ENCODE measurements around the gene NIN. TPM values are rescaled to one million over a fixed set of nuclear protein-coding genes. Genes with fewer than 3 reads are reported as not detected.
A peak's percentile ranks its signal among the peaks of the same experiment; 100 is the strongest.

The NIN gene
- total and polyA plus RNA-seq, 2 of the 4 experiments (the other 2 are of a cell fraction): 15.2 to 98.4 TPM

DNA sequence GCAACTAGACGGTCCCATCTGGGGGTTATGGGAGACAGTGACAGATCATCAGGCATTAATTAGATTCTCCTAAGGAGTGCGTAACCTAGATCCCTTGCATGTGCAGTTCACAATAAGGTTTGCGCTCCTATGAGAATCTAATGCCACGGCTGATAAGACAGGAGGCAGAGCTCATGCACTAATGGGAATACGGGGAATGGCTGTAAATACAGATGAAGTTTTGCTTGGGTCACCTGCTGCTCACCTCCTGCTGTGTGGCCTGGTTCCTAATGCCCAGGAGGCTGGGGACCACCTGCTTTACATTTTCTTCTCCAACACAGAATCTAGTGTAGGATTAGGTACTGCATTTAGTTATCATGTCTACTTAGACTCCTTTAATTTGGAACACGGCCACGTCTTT, 113.2 kb downstream of the NIN start:
- H3K9me3 ChIP-seq (ENCODE audit: control insufficient read depth, insufficient read depth, low read length): no peaks in the 10 kb centered on the region
- H3K27me3 ChIP-seq (ENCODE audit: control insufficient read depth, insufficient read depth, low read length): no peaks in the 10 kb centered on the region
- no peak overlapping the region for H2BK5ac ChIP-seq (ENCODE audit: low read depth, low read length, poor library complexity, severe bottlenecking)
- peak overlapping the region; percentile 42 for H4K5ac ChIP-seq (ENCODE audit: low read depth, low read length)
- H3K4ac ChIP-seq (ENCODE audit: low read depth, low read length): no peak overlapping the region; the same call in 1 of the 2 replicates
- 100% methylated on average over 3 of the region's 7 CpGs; no CpG with 5 or more reads in 1 of the 2 experiments for WGBS, 2 experiments (ENCODE audit: extremely low coverage in 2 of 2, insufficient read length in 1 of 2)
- no peak overlapping the region for H2BK20ac ChIP-seq (ENCODE audit: low read depth, low read length)
- dilution Hi-C loops (cut with HindIII; ENCODE audit: low sequenced_read_pairs, unreplicated experiment) (no loop called here), intact Hi-C loops (cut with micrococcal nuclease) (no loop called here), in situ Hi-C loops (cut with MboI; ENCODE audit: low sequenced_read_pairs) (no loop called here)
- ChIA-PET POLR2A (ENCODE audit: unreplicated experiment) (no interaction called here), CTCF (interaction anchor here (0.6 kb wide), 1 partner anchor 60 kb away, joined by 4 read pairs; no protein-coding TSS in a partner anchor)
- H3K79me1 ChIP-seq (ENCODE audit: low read depth in 1 of 2, low read length in 2 of 2): 0 out of 4 replicates have a peak, but pooled peaks cover 0 to 9% of the 10 kb centered on the region in 2 experiments
- no peak overlapping the region for H2AK9ac ChIP-seq (replicated peaks; ENCODE audit: low read depth, low read length, poor library complexity)
- no peak for ATAC-seq (ENCODE audit: low read depth)
- no peaks in the 10 kb centered on the region for H3K36me3 ChIP-seq (ENCODE audit: control insufficient read depth, insufficient read depth, low read length)
- H3K18ac ChIP-seq (ENCODE audit: low read depth, low read length): no peak overlapping the region; the same call in 1 of the 2 replicates
- H3K23ac ChIP-seq (ENCODE audit: low read depth, low read length): no peak overlapping the region
- H3K4me1 ChIP-seq (ENCODE audit: control insufficient read depth, insufficient read depth, low read length): peaks cover 9% of the 10 kb centered on the region
- H4K91ac ChIP-seq (ENCODE audit: insufficient read depth, low read depth, low read length): no peak overlapping the region
- TF ChIP-seq FOS (IDR thresholded peaks at IDR 0.05; ENCODE audit: low read depth, low read length): no peak
- TF ChIP-seq CEBPB (IDR thresholded peaks at IDR 0.05; ENCODE audit: low read depth, low read length): no peak
- TF ChIP-seq MAFK (IDR thresholded peaks at IDR 0.05; ENCODE audit: low read depth, low read length): no peak
- no peak for TF ChIP-seq MXI1 (IDR thresholded peaks at IDR 0.05; ENCODE audit: borderline replicate concordance, low read depth, low read length)
- no peak for TF ChIP-seq MAZ (IDR thresholded peaks at IDR 0.05; ENCODE audit: borderline replicate concordance, low read depth, low read length)
- no peak for TF ChIP-seq BHLHE40 (IDR thresholded peaks at IDR 0.05; ENCODE audit: low read depth, low read length)
- no peak for TF ChIP-seq RFX5 (IDR thresholded peaks at IDR 0.05; ENCODE audit: low read depth, low read length)
- TF ChIP-seq, protein P1, sequence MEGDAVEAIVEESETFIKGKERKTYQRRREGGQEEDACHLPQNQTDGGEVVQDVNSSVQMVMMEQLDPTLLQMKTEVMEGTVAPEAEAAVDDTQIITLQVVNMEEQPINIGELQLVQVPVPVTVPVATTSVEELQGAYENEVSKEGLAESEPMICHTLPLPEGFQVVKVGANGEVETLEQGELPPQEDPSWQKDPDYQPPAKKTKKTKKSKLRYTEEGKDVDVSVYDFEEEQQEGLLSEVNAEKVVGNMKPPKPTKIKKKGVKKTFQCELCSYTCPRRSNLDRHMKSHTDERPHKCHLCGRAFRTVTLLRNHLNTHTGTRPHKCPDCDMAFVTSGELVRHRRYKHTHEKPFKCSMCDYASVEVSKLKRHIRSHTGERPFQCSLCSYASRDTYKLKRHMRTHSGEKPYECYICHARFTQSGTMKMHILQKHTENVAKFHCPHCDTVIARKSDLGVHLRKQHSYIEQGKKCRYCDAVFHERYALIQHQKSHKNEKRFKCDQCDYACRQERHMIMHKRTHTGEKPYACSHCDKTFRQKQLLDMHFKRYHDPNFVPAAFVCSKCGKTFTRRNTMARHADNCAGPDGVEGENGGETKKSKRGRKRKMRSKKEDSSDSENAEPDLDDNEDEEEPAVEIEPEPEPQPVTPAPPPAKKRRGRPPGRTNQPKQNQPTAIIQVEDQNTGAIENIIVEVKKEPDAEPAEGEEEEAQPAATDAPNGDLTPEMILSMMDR (conservative IDR thresholded peaks at IDR 0.05; ENCODE audit: low read depth, low read length): no peak
- TF ChIP-seq RCOR1 (IDR thresholded peaks at IDR 0.05; ENCODE audit: insufficient replicate concordance, low read length): no peak
- no peak for TF ChIP-seq NFE2L2 (IDR thresholded peaks at IDR 0.05; ENCODE audit: low read depth, low read length)
- TF ChIP-seq, protein P2, sequence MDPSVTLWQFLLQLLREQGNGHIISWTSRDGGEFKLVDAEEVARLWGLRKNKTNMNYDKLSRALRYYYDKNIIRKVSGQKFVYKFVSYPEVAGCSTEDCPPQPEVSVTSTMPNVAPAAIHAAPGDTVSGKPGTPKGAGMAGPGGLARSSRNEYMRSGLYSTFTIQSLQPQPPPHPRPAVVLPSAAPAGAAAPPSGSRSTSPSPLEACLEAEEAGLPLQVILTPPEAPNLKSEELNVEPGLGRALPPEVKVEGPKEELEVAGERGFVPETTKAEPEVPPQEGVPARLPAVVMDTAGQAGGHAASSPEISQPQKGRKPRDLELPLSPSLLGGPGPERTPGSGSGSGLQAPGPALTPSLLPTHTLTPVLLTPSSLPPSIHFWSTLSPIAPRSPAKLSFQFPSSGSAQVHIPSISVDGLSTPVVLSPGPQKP (IDR thresholded peaks at IDR 0.05; ENCODE audit: borderline replicate concordance, low read depth, low read length): no peak
- TF ChIP-seq SMC3 (IDR thresholded peaks at IDR 0.05; ENCODE audit: low read depth, low read length): no peak
- TF ChIP-seq RAD21 (IDR thresholded peaks at IDR 0.05; ENCODE audit: low read length): no peak
- TF ChIP-seq, protein P3, sequence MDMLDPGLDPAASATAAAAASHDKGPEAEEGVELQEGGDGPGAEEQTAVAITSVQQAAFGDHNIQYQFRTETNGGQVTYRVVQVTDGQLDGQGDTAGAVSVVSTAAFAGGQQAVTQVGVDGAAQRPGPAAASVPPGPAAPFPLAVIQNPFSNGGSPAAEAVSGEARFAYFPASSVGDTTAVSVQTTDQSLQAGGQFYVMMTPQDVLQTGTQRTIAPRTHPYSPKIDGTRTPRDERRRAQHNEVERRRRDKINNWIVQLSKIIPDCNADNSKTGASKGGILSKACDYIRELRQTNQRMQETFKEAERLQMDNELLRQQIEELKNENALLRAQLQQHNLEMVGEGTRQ (IDR thresholded peaks at IDR 0.05; ENCODE audit: low read depth, low read length): no peak
- no peak for TF ChIP-seq POLR2A (IDR thresholded peaks at IDR 0.05; ENCODE audit: low read depth, low read length)
- TF ChIP-seq CHD1 (IDR thresholded peaks at IDR 0.05; ENCODE audit: low read depth, low read length): no peak
- no peak overlapping the region for H3K4me3 ChIP-seq (ENCODE audit: insufficient read depth, low read depth, low read length)
- H2AFZ ChIP-seq (replicated peaks; ENCODE audit: low read length, poor library complexity): no peak overlapping the region
- no peak overlapping the region for H2AK5ac ChIP-seq (ENCODE audit: low read depth, low read length)
- BruUV-seq (replicated peaks): no TSS peak
- H2BK15ac ChIP-seq (ENCODE audit: low read depth, low read length): no peak overlapping the region
- H4K8ac ChIP-seq (ENCODE audit: low read depth in 2 of 2, low read length in 2 of 2): no peak overlapping the region
- H2BK120ac ChIP-seq (ENCODE audit: low read depth, low read length): no peak overlapping the region
- no peak for DNase-seq
- no peak overlapping the region for H3K4me2 ChIP-seq (ENCODE audit: low read depth, low read length)
- no peak overlapping the region for H3K9ac ChIP-seq (ENCODE audit: low read depth, low read length)
- H3K9me1 ChIP-seq (ENCODE audit: insufficient read depth, low read length): no peaks in the 10 kb centered on the region; the same call in 1 of the 2 replicates
- H4K20me1 ChIP-seq (ENCODE audit: insufficient read depth, low read length): no peaks in the 10 kb centered on the region
- H3K56ac ChIP-seq (ENCODE audit: extremely low read depth, insufficient read depth, low read length): no peak overlapping the region
- no peak overlapping the region for H3K14ac ChIP-seq (replicated peaks; ENCODE audit: low read depth, low read length)
- no peak overlapping the region for H3K27ac ChIP-seq (ENCODE audit: insufficient read depth, low read length)
